Stimulated activated CD8-positive, alpha-beta memory T cell treated with anti-CD3 and anti-CD28 coated beads, Interleukin-15, amount 100 ng/mL, for 24 hours (primary cell): ENCODE measurements around the gene SGSM2.

Experiments
- DNase-seq: peaks from one replicate; pipeline ENCODE4 v3.0.0-alpha.2; 2020; ENCODE audit warnings: low read depth

SGSM2 gene

GRCh38 chr17:2386400-2387085 is 49.2 kb downstream of the SGSM2 start:
- no peak for DNase-seq

- no peak for DNase-seq
Measured at GRCh38 chr17:2387086-2388019, 50.1 kb downstream of the SGSM2 start.

GRCh38 chr17:2388020-2388682 is 50.9 kb downstream of the SGSM2 start:
- DNase-seq, result no peak

GRCh38 chr17:2388683-2389055 is 51.4 kb downstream of the SGSM2 start:
- no peak for DNase-seq

- no peak for DNase-seq
Measured at GRCh38 chr17:2390199-2390836, 53.0 kb downstream of the SGSM2 start.

- DNase-seq, result no peak
Measured at GRCh38 chr17:2391597-2392251, 54.4 kb downstream of the SGSM2 start.

- peak; percentile 99 for DNase-seq
Measured at GRCh38 chr17:2392252-2393173, 55.2 kb downstream of the SGSM2 start.

GRCh38 chr17:2393174-2393953 is 56.1 kb downstream of the SGSM2 start:
- DNase-seq, result peak; percentile 82

- no peak for DNase-seq
Measured at GRCh38 chr17:2393954-2394749, 56.9 kb downstream of the SGSM2 start.

GRCh38 chr17:2394775-2395201 is 57.5 kb downstream of the SGSM2 start:
- DNase-seq, result no peak

GRCh38 chr17:2395258-2396181 is 58.2 kb downstream of the SGSM2 start:
- DNase-seq, result no peak

GRCh38 chr17:2396192-2396567 is 58.9 kb downstream of the SGSM2 start:
- DNase-seq, result no peak

- no peak for DNase-seq
Measured at GRCh38 chr17:2396568-2397246, 59.4 kb downstream of the SGSM2 start.

- DNase-seq, result no peak
Measured at GRCh38 chr17:2397247-2398171, 60.2 kb downstream of the SGSM2 start.

GRCh38 chr17:2398182-2398581 is 60.9 kb downstream of the SGSM2 start:
- DNase-seq, result no peak
